ENCODE data around the gene NAV3. TPM values are rescaled to one million over a fixed set of nuclear protein-coding genes. Genes with fewer than 3 reads are reported as not detected.

Gene NAV3
- total RNA-seq, 1 experiment from 2014 or later: 2.5 TPM

DNA sequence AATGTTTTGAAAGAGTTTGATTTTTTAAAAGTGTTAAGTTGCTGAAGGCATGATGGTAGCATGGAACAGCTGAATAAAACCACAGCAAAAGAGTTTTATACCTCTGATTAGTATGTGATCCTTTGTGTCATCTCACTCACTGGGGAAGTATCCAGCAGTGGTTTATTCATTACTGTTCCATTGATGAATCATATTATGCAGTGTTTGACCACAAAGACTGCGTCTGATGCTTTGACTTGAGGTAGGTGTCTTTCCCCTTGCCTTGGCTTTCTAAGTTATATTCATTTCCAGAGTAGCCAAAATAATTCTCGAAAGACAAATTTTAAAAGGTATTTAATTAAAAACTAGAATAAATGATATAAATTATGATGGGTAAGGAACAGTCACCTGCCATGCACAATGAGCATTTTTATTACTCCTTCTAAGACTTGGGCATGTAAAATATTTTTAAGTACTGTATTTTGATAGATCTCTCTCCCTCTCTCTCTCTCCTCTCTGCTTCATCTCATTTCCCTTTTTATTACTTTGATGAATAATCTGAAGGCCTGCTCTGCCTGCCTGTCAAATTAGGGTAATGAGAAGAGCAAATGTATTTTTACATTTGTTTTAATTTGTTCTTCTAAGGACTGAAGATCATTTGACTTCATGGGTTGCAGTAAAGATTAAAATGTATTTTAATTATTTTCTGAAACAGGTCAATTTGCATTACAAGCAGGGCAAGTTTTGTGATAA is 164.9 kb downstream of the NAV3 start:
- BruUV-seq (replicated peaks): no TSS peak
- in situ Hi-C loops (cut with HindIII; ENCODE audit: low pct_unique_long_range_greater_than_20kb, low sequenced_read_pairs) (no loop called here), intact Hi-C loops (cut with micrococcal nuclease; ENCODE audit: unreplicated experiment) (no loop called here)
- ChIA-PET CTCF (no interaction called here), POLR2A (no interaction called here)
- H3K4me1 ChIP-seq (ENCODE audit: control insufficient read depth, insufficient read depth, low read length): no peaks in the 10 kb centered on the region
- no peaks in the 10 kb centered on the region for H3K27me3 ChIP-seq (ENCODE audit: control insufficient read depth, insufficient read depth, low read length)
- ATAC-seq (peak; percentile 56; the same call in 1 of the 2 replicates), DNase-seq (ENCODE audit: low read depth, low spot score) (peak; percentile 27)
- no peak overlapping the region for H3K27ac ChIP-seq (ENCODE audit: low read length)
- no peaks in the 10 kb centered on the region for H3K36me3 ChIP-seq (ENCODE audit: control insufficient read depth, insufficient read depth, low read length)
- no peaks in the 10 kb centered on the region for H3K9me3 ChIP-seq (ENCODE audit: control insufficient read depth, insufficient read depth, low read depth, low read length)
- H3K4me3 ChIP-seq (ENCODE audit: low read depth in 2 of 2, low read length in 2 of 2): no peak overlapping the region
- TF ChIP-seq, protein P1, sequence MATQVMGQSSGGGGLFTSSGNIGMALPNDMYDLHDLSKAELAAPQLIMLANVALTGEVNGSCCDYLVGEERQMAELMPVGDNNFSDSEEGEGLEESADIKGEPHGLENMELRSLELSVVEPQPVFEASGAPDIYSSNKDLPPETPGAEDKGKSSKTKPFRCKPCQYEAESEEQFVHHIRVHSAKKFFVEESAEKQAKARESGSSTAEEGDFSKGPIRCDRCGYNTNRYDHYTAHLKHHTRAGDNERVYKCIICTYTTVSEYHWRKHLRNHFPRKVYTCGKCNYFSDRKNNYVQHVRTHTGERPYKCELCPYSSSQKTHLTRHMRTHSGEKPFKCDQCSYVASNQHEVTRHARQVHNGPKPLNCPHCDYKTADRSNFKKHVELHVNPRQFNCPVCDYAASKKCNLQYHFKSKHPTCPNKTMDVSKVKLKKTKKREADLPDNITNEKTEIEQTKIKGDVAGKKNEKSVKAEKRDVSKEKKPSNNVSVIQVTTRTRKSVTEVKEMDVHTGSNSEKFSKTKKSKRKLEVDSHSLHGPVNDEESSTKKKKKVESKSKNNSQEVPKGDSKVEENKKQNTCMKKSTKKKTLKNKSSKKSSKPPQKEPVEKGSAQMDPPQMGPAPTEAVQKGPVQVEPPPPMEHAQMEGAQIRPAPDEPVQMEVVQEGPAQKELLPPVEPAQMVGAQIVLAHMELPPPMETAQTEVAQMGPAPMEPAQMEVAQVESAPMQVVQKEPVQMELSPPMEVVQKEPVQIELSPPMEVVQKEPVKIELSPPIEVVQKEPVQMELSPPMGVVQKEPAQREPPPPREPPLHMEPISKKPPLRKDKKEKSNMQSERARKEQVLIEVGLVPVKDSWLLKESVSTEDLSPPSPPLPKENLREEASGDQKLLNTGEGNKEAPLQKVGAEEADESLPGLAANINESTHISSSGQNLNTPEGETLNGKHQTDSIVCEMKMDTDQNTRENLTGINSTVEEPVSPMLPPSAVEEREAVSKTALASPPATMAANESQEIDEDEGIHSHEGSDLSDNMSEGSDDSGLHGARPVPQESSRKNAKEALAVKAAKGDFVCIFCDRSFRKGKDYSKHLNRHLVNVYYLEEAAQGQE (IDR thresholded peaks at IDR 0.05; ENCODE audit: insufficient read depth in 1 of 2, low read depth in 2 of 2, low read length in 1 of 2): no peak
- TF ChIP-seq, protein P2, sequence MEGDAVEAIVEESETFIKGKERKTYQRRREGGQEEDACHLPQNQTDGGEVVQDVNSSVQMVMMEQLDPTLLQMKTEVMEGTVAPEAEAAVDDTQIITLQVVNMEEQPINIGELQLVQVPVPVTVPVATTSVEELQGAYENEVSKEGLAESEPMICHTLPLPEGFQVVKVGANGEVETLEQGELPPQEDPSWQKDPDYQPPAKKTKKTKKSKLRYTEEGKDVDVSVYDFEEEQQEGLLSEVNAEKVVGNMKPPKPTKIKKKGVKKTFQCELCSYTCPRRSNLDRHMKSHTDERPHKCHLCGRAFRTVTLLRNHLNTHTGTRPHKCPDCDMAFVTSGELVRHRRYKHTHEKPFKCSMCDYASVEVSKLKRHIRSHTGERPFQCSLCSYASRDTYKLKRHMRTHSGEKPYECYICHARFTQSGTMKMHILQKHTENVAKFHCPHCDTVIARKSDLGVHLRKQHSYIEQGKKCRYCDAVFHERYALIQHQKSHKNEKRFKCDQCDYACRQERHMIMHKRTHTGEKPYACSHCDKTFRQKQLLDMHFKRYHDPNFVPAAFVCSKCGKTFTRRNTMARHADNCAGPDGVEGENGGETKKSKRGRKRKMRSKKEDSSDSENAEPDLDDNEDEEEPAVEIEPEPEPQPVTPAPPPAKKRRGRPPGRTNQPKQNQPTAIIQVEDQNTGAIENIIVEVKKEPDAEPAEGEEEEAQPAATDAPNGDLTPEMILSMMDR (IDR thresholded peaks at IDR 0.05): no peak
- no peak for TF ChIP-seq SIN3A (IDR thresholded peaks at IDR 0.05; ENCODE audit: borderline replicate concordance, insufficient read depth, low read depth, low read length)
- TF ChIP-seq TCF7L2 (IDR thresholded peaks at IDR 0.05; ENCODE audit: low read depth, low read length): no peak
- no peak for TF ChIP-seq POLR2AphosphoS5 (IDR thresholded peaks at IDR 0.05; ENCODE audit: low read depth, low read length)

DNA sequence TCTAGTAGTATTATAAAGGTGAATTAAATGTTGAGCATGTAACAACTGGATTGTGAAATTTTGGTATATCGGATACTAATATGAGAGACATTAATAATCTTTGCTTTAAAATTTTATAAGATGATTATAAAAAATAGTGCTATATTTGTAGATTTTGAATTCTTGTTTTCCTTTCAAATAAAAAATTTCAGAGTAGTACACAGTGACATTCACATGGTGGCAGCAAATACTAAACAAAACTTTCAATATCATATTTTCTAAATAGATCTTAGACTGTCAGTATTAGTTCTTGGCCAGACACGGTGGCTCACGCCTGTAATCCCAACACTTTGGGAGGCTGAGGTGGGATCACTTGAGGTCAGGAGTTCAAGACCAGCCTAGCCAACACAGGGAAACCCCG is 166.0 kb downstream of the NAV3 start:
- Histone ChIP-seq H3K4me3 (ENCODE audit: low read depth in 2 of 2, low read length in 2 of 2) (no peak overlapping the region), H3K36me3 (ENCODE audit: control insufficient read depth, insufficient read depth, low read length) (no peaks in the 10 kb centered on the region), H3K9me3 (ENCODE audit: control insufficient read depth, insufficient read depth, low read depth, low read length) (no peaks in the 10 kb centered on the region), H3K27me3 (ENCODE audit: control insufficient read depth, insufficient read depth, low read length) (no peaks in the 10 kb centered on the region), H3K27ac (ENCODE audit: low read length) (no peak overlapping the region), H3K4me1 (ENCODE audit: control insufficient read depth, insufficient read depth, low read length) (no peaks in the 10 kb centered on the region)
- DNase-seq (ENCODE audit: low read depth, low spot score): no peak
- no TSS peak for BruUV-seq (replicated peaks)
- intact Hi-C loops (cut with micrococcal nuclease; ENCODE audit: unreplicated experiment) (no loop called here), in situ Hi-C loops (cut with HindIII; ENCODE audit: low pct_unique_long_range_greater_than_20kb, low sequenced_read_pairs) (no loop called here)
- ChIA-PET POLR2A (no interaction called here), CTCF (no interaction called here)
- ATAC-seq: no peak
- TF ChIP-seq TCF7L2 (IDR thresholded peaks at IDR 0.05; ENCODE audit: low read depth, low read length) (no peak), POLR2AphosphoS5 (IDR thresholded peaks at IDR 0.05; ENCODE audit: low read depth, low read length) (no peak), SIN3A (IDR thresholded peaks at IDR 0.05; ENCODE audit: borderline replicate concordance, insufficient read depth, low read depth, low read length) (no peak)
- TF ChIP-seq, protein P2 (IDR thresholded peaks at IDR 0.05): peak; percentile 13; the same call in 1 of the 2 replicates
- TF ChIP-seq, protein P1 (IDR thresholded peaks at IDR 0.05; ENCODE audit: insufficient read depth in 1 of 2, low read depth in 2 of 2, low read length in 1 of 2): no peak
